Panc1 (cell line): ENCODE data around the gene ESRRG. TPM values are rescaled to one million over a fixed set of nuclear protein-coding genes. Genes with fewer than 3 reads are reported as not detected.

Source experiments
- ATAC-seq: fragments of 200-7000 bp; cut with Tn5 transposase; 2 replicates; pipeline ENCODE4 v1.9.1; 2020; ENCODE audit warnings: mild to moderate bottlenecking, moderate library complexity
- BruUV-seq: library from RNA; stranded (reverse); fragments of 400-500 nt; replicated peaks from 2 replicates; lab custom pipeline; 2021; lab: Mats Ljungman, UMichigan
- CTCF ChIA-PET: fragments of 300-600 bp; sonication (Branson Sonifier 250); formaldehyde crosslinking; loops from one replicate; lab custom pipeline; 2022; ENCODE audit warnings: antibody characterized with exemption; lab: Charles Lee
- POLR2A ChIA-PET: fragments of 300-600 bp; sonication (Branson Sonifier 250); formaldehyde crosslinking; loops from one replicate; lab custom pipeline; 2022; ENCODE audit warnings: antibody characterized with exemption; lab: Charles Lee
- DNase-seq: peaks from one replicate; pipeline ENCODE4 v3.0.0-alpha.2; 2010; ENCODE audit warnings: low read depth, low spot score
- H3K27ac ChIP-seq: 2 replicates; pipeline ENCODE4 v1.5.1; 2011; ENCODE audit warnings: mild to moderate bottlenecking, low read length, inconsistent platforms
- H3K27me3 ChIP-seq: fragments of 200-500 bp; sonication (Bioruptor generic); 2 replicates; pipeline ENCODE4 v1.6.0; 2014; ENCODE audit warnings: low read length, inconsistent platforms; ENCODE audit not compliant: control insufficient read depth, insufficient read depth
- H3K36me3 ChIP-seq: fragments of 200-500 bp; sonication (Bioruptor generic); 2 replicates; pipeline ENCODE4 v1.5.1; 2014; ENCODE audit warnings: inconsistent platforms, mild to moderate bottlenecking, low read length, moderate library complexity; ENCODE audit not compliant: control insufficient read depth, insufficient read depth
- H3K4me1 ChIP-seq: 2 replicates; pipeline ENCODE4 v1.5.1; 2011; ENCODE audit warnings: inconsistent platforms, mild to moderate bottlenecking, low read length, moderate library complexity; ENCODE audit not compliant: control insufficient read depth, insufficient read depth
- H3K4me3 ChIP-seq, 2 experiments: 2 replicates each; pipeline ENCODE4 v1.5.1; 2011 to 2012; ENCODE audit warnings: low read depth in 2 of 2, low read length in 2 of 2, mild to moderate bottlenecking in 2 of 2, inconsistent platforms in 1 of 2, moderate library complexity in 1 of 2
- H3K9me3 ChIP-seq: fragments of 200-500 bp; sonication (Bioruptor generic); 2 replicates; pipeline ENCODE4 v1.5.1; 2014; ENCODE audit warnings: low read depth, mild to moderate bottlenecking, inconsistent platforms, low read length, moderate library complexity; ENCODE audit not compliant: control insufficient read depth, insufficient read depth
- CTCF ChIP-seq: fragments of 450-650 bp; IDR thresholded peaks from 2 replicates; pipeline ENCODE4 v1.5.1; 2017; ENCODE audit warnings: mild to moderate bottlenecking
- POLR2AphosphoS5 ChIP-seq: IDR thresholded peaks from 2 replicates; pipeline ENCODE4 v1.6.1; 2012; ENCODE audit warnings: mild to moderate bottlenecking, low read depth, low read length, moderate library complexity
- REST ChIP-seq, 2 experiments: IDR thresholded peaks; 2 replicates each; pipeline ENCODE4 v1.6.1; 2011 to 2012; ENCODE audit warnings: low read depth in 2 of 2, control low read depth in 1 of 2, low read length in 1 of 2, mild to moderate bottlenecking in 1 of 2, moderate library complexity in 1 of 2; ENCODE audit not compliant: insufficient read depth in 1 of 2
- SIN3A ChIP-seq: IDR thresholded peaks from 2 replicates; pipeline ENCODE4 v1.6.1; 2012; ENCODE audit warnings: low read depth, mild to moderate bottlenecking, low read length, moderate library complexity, borderline replicate concordance; ENCODE audit not compliant: insufficient read depth
- TCF7L2 ChIP-seq: IDR thresholded peaks from 2 replicates; pipeline ENCODE4 v1.6.1; 2011; ENCODE audit warnings: mild to moderate bottlenecking, low read depth, low read length, inconsistent platforms
- in situ Hi-C: cut with HindIII; loops from 2 replicates; pipeline ENCODE4 v1.10.0; 2016; ENCODE audit warnings: low sequenced_read_pairs, low pct_unique_long_range_greater_than_20kb
- intact Hi-C: fragments of 100-400 bp; cut with micrococcal nuclease; formaldehyde crosslinking; loops from one replicate; pipeline ENCODE4 v1.10.0; 2022; ENCODE audit not compliant: unreplicated experiment
- total RNA-seq: library from RNA; stranded (reverse); gene quantifications from one replicate; pipeline ENCODE4 v1.2.1, GENCODE V29; 2021; ENCODE audit not compliant: unreplicated experiment

The ESRRG gene
- total RNA-seq, 1 experiment from 2014 or later, result not detected

GRCh38 chr1:216616425-216616824 lies 106.8 kb downstream of the ESRRG start:
- intact Hi-C loops, result no loop called here

GRCh38 chr1:216614011-216614934 lies 109.0 kb downstream of the ESRRG start:
- no TSS peak for BruUV-seq
- Histone ChIP-seq H3K27ac (no peak overlapping the region), H3K4me3 (no peak overlapping the region), H3K27me3 (no peaks in the 10 kb centered on the region; the same call in 1 of the 2 replicates), H3K36me3 (no peaks in the 10 kb centered on the region), H3K4me1 (no peaks in the 10 kb centered on the region), H3K9me3 (no peaks in the 10 kb centered on the region)
- DNase-seq, result no peak
- POLR2A ChIA-PET, result no interaction called here
- in situ Hi-C loops (no loop called here), intact Hi-C loops (no loop called here)
- no peak for ATAC-seq
- CTCF ChIA-PET, result no interaction called here
- TF ChIP-seq TCF7L2, result no peak
- no peak for TF ChIP-seq REST (IDR thresholded peaks at IDR 0.05; ENCODE audit: insufficient read depth in 1 of 2, low read depth in 2 of 2, low read length in 1 of 2)
- TF ChIP-seq POLR2AphosphoS5, result no peak
- no peak for TF ChIP-seq CTCF

More at GRCh38 chr1:216616425-216616824, 106.8 kb downstream of the ESRRG start:
- DNase-seq (no peak), ATAC-seq (no peak)
- ChIA-PET POLR2A (no interaction called here), CTCF (no interaction called here)
- no TSS peak for BruUV-seq
- no peak for TF ChIP-seq TCF7L2
- no peak for TF ChIP-seq REST (IDR thresholded peaks at IDR 0.05; ENCODE audit: insufficient read depth in 1 of 2, low read depth in 2 of 2, low read length in 1 of 2)
- no peak for TF ChIP-seq POLR2AphosphoS5
- TF ChIP-seq SIN3A, result no peak
- TF ChIP-seq CTCF, result no peak
- in situ Hi-C loops, result no loop called here
- no peak overlapping the region for H3K4me3 ChIP-seq
- no peaks in the 10 kb centered on the region; the same call in 1 of the 2 replicates for H3K27me3 ChIP-seq
- no peaks in the 10 kb centered on the region for H3K36me3 ChIP-seq
- H3K9me3 ChIP-seq, result no peaks in the 10 kb centered on the region
- no peaks in the 10 kb centered on the region for H3K4me1 ChIP-seq
- H3K27ac ChIP-seq, result no peak overlapping the region
